Neutrophil (primary cell): Measurements from ENCODE around the gene ATP8A1.

Source experiments
- H3K27ac ChIP-seq: fragments of 200-600 bp; sonication (generic); 2 replicates; pipeline ENCODE4 v1.5.1; 2016; ENCODE audit warnings: mild to moderate bottlenecking, moderate library complexity
- H3K27me3 ChIP-seq: fragments of 200-600 bp; sonication (generic); 2 replicates; pipeline ENCODE4 v1.6.0; 2016; ENCODE audit warnings: mild to moderate bottlenecking
- H3K36me3 ChIP-seq: fragments of 200-600 bp; sonication (generic); 2 replicates; pipeline ENCODE4 v1.5.1; 2017
- H3K4me1 ChIP-seq, 2 experiments: fragments of 200-600 bp in 1 of 2; sonication (generic) in 1 of 2; 1 replicate in 1 of 2; 2 replicates in 1 of 2; pipeline versions ENCODE4 v1.5.1 to v1.6.1; 2013 to 2016; ENCODE audit warnings: low read depth in 1 of 2, low read length in 1 of 2, mild to moderate bottlenecking in 1 of 2, moderate library complexity in 1 of 2; ENCODE audit not compliant: control insufficient read depth in 1 of 2, insufficient read depth in 1 of 2
- H3K4me3 ChIP-seq, 2 experiments: fragments of 200-600 bp in 1 of 2; sonication (generic) in 1 of 2; 1 replicate in 1 of 2; 2 replicates in 1 of 2; pipeline ENCODE4 v1.5.1; 2013 to 2016; ENCODE audit warnings: low read depth in 1 of 2, low read length in 1 of 2, mild to moderate bottlenecking in 1 of 2, moderate library complexity in 1 of 2
- H3K9me3 ChIP-seq: fragments of 200-600 bp; sonication (generic); 2 replicates; pipeline ENCODE4 v1.5.1; 2016
- CTCF ChIP-seq: fragments of 200-600 bp; sonication (generic); IDR thresholded peaks from 2 replicates; pipeline ENCODE4 v1.5.1; 2016; ENCODE audit warnings: antibody characterized with exemption

ATP8A1 gene

GRCh38 chr4:42628740-42629139 is 28.2 kb downstream of the ATP8A1 start:
- Histone ChIP-seq H3K36me3 (no peaks in the 10 kb centered on the region), H3K27me3 (no peaks in the 10 kb centered on the region), H3K9me3 (no peaks in the 10 kb centered on the region), H3K4me3 (no peak overlapping the region), H3K4me1 (peaks cover 54 to 63% of the 10 kb centered on the region in 2 experiments), H3K27ac (no peak overlapping the region)
- TF ChIP-seq CTCF, result no peak

- H3K27ac ChIP-seq, result peak overlapping the region; percentile 51
- no peaks in the 10 kb centered on the region for H3K9me3 ChIP-seq
- no peaks in the 10 kb centered on the region for H3K27me3 ChIP-seq
- no peaks in the 10 kb centered on the region for H3K36me3 ChIP-seq
- no peak overlapping the region for H3K4me3 ChIP-seq
- no peak for TF ChIP-seq CTCF
- H3K4me1 ChIP-seq, result peaks cover 47 to 58% of the 10 kb centered on the region in 2 experiments
Observed at GRCh38 chr4:42627885-42628646, 28.8 kb downstream of the ATP8A1 start.

GRCh38 chr4:42626629-42627146 is 30.2 kb downstream of the ATP8A1 start:
- H3K9me3 ChIP-seq, result no peaks in the 10 kb centered on the region
- H3K4me3 ChIP-seq, result no peak overlapping the region
- H3K36me3 ChIP-seq, result no peaks in the 10 kb centered on the region
- H3K27me3 ChIP-seq, result no peaks in the 10 kb centered on the region
- H3K4me1 ChIP-seq, result peaks cover 34 to 44% of the 10 kb centered on the region in 2 experiments
- H3K27ac ChIP-seq, result peak overlapping the region; percentile 51
- TF ChIP-seq CTCF, result no peak

GRCh38 chr4:42625329-42625728 is 31.6 kb downstream of the ATP8A1 start:
- Histone ChIP-seq H3K9me3 (no peaks in the 10 kb centered on the region), H3K27ac (no peak overlapping the region), H3K27me3 (no peaks in the 10 kb centered on the region), H3K4me1 (peaks cover 25 to 34% of the 10 kb centered on the region in 2 experiments), H3K36me3 (no peaks in the 10 kb centered on the region), H3K4me3 (no peak overlapping the region)
- TF ChIP-seq CTCF, result no peak

- Histone ChIP-seq H3K4me1 (peaks cover 24 to 34% of the 10 kb centered on the region in 2 experiments), H3K4me3 (no peak overlapping the region), H3K27ac (no peak overlapping the region), H3K27me3 (no peaks in the 10 kb centered on the region), H3K36me3 (peaks cover 4% of the 10 kb centered on the region), H3K9me3 (no peaks in the 10 kb centered on the region)
- no peak for TF ChIP-seq CTCF
Observed at GRCh38 chr4:42624551-42624950, 32.4 kb downstream of the ATP8A1 start.
